SIG-M5 (cell line): ENCODE data around the gene MFSD6.
"Not testable (repeated sequence)": the region's sequence is repeated elsewhere in the genome, so short reads cannot be mapped to it uniquely, and the experiment has no call there.

Source experiments
- DNase-seq: peaks from one replicate; lab custom pipeline; 2025; lab: John Stamatoyannopoulos, UW

MFSD6 gene

DNA sequence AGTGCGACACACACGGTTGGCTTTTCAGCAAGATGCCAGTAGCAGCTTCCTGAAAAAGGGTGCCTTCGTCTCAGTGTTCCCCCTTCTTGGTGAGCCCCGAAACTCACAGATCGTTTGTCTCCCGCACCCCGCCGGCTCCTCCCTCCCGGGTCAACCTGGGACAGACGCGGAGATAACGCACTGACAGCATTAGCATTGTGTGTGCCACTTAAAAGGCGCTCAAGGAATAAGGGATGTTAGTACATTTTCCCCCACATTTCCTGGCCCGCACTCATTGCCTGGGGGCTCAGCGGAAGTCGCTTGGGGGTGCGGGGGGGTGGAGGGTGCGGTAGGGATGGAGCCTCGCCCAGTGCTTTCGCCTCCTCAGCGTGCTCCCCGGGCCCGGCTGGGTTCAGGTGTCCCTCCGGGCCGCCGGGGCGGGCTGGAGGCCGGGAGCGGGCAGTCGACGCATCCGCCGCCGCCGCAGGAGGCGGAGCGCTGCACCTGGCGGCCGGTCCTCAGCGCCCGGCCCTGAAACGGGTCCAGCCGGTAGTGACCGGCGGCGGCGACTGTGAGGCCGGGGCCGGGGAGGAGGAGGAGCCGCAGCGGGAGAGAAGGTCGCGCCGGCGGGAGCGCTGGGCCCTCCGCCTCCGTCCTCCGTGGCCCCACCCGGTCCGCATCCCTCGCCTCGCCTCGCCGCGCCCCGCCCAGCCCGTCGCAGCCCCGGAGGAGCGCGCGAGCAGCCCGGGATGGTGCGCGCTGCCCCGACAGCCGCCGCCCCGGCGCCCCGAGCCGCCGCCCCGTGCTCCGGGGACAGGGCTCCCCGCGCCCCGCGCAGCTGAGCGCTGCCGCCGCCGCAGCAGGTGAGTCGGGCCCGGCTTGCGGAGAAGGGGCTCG, at the start of gene MFSD6:
Gene MFSD6, plus strand, starts transcription at position 694 of the 876 bp plus-strand sequence. CDS start 27,675 bp downstream, outside the sequence.
- DNase-seq = no peak

DNA sequence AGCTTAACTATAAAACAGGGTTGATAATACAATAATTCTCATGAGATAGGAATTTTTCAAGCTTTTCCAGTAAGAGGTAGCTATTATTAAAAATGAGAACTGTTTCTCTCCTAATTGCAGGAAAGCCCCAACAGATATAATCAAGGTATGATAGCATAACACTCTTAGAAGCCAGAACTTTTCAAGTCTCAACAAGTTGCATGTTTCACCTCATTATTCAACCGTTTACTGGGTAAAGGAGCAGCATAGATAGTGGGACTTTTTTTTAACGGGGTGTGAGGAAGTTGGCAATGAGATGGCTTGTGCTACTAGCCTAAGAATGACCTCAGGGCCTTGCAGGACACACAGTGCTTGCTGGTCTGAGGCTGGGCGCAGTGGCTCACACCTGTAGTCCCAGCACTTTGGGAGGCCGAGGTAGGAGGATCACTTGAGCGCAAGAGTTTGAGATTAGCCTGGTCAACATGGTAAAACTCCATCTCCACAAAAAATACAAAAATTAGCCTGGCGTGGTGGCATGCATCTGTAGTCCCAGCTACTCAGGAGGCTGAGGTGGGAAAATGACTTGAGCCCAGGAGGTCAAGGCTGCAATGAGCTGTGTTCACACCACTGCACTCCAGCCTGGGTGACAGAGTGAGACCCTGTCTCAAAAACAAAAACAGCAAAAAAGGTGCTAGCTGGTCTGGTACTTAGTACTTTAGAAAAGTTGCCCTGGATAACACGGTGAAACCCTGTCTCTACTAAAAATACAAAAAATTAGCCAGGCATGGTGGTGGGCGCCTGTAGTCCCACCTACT, 49.3 kb upstream of the MFSD6 start:
- not testable (repeated sequence) for DNase-seq

DNA sequence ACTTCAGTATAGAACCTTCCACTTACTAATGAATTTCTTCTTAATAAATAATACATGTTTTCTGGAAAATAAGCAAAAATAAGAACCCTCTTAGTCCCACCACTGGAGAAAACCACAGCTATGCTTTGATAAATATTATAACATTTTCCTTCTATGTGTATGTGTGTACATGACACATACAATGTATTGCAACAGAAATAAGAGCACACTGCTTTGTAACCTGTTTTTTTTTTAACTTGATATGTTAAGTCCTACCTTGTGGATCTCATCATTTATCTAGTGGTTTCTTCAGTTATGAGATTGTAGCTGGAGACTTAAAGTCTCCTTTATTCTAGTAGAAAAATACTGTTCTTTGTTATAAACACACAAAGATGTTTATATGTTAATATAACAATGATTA, 47.6 kb upstream of the MFSD6 start:
- no peak for DNase-seq

DNA sequence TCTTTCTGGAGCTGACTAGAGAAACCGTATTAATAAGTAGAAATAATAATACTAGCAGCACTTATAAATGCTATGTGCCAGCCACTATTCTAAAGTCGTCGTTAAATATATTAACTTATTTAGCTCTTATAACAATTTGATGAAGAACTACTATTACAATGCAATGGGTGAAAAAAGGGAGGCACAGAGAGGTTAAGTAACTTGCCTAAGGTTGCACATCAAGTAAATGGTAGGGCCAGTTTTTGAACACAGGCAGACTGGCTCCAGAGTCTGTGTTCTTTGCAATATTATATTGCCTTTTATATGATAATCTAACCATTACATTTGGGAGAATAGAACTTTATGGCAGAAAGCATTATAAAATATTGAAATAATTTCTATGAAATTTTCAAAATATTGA, 47.2 kb upstream of the MFSD6 start:
- no peak for DNase-seq

DNA sequence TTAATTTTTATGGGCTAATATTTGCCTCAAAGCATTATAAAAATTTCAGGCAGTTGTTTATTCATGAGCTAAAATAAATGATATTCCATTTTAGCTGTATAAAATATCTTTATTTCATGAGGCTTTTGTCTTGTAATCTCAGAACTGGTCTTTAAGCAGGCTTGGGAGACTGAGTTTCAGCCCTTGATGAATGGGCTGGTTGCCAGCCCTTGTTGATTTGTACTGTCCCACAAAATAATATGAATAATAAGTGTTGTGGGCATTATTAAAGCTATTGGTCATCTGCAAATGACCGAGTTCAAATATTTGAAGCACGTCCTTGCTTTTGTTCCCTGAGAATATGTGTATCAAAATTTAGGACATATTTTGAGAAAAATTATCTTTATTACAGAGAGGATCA, 46.6 kb upstream of the MFSD6 start:
- no peak for DNase-seq

DNA sequence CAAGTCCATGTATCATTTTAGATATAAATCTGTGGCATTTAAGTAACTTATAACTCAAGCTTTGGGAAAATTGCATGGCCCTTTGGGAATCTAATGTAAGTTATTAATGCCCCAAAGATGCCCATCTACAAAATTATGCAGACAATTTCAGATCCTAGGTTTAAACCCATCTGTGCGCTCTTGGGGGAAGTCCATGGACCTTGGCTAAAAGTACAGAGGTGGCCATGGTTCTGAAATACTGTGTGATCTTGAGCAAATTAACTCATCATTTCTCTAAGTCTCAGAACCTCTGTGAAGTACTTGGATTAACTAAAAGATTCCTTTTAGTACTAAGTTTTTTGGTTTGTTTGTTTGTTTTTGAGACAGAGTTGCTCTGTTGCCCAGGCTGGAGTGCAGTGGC, 45.3 kb upstream of the MFSD6 start:
- DNase-seq = no peak

DNA sequence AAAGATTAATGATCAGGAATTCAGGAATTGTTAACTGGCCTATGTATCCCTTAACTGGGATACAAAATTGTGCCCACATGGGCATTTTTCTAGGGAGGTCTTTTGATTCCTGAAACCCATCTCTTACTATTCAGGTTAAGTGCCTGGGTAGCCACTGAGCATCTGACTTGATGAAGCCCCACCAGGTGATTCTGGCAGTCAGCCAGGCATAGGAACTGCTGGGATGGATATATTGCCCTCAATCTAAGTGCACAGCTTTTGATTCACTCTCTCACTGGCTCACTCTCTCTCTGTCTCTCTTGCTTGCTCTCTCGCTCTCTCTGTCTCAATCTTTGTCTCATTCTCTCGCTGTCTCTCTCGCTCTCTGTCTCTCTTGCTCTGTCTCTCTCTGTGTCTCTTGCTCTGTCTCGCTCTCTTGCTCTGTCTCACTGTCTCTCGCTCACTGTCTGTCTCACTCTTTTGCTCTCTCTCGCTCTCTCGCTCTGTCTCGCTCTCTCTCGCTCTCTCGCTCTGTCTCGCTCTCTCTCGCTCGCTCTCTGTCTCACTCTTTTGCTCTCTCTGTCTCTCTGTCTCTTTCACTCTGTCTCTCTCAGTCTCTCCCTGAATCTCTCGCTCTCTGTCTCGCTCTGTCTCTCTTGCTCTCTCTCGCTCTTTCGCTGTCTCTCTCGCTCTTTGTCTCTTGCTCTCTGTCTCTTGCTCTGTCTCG, 42.5 kb upstream of the MFSD6 start:
- no peak for DNase-seq

DNA sequence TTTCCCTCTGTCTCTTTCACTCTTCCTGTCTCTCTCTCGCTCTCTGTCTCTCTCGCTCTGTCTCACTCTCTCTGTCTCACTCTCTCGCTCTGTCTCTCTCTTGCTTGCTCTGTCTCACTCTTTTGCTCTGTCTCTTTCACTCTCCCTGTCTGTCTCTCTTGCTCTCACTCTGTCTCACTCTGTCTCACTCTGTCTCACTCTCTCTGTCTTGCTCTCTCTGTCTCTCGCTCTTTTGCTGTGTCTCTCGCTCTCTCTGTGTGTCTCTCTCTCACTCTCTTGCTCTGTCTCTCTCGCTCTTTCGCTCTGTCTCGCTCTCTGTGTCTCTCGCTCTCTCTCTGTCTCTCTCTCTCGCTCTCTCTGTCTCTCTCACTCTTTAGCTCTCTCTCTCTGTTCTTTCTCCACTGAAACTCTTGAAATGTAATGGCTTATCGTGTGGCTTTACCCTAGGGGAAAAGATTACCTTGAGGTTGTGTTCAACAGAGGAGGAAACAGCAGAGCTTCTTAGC, 41.9 kb upstream of the MFSD6 start:
- no peak for DNase-seq

DNA sequence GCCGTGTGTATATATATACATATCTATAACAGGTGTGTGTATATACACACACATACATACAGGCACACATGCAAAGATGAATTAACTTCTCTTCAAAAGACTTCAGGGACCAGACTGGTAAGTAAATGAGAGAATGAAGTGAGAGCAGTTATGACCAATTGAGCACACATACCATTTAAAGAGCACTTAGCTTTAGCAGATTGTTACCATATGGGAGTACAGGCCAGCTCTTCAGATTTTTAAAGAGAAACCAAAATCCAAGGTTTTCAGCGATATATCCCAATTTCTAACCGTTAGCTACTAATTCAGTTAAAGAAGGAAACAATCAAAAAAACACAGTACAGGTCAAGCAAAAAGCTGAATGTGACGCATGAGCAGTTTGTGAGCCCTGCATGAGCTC, 41.1 kb upstream of the MFSD6 start:
- no peak for DNase-seq

DNA sequence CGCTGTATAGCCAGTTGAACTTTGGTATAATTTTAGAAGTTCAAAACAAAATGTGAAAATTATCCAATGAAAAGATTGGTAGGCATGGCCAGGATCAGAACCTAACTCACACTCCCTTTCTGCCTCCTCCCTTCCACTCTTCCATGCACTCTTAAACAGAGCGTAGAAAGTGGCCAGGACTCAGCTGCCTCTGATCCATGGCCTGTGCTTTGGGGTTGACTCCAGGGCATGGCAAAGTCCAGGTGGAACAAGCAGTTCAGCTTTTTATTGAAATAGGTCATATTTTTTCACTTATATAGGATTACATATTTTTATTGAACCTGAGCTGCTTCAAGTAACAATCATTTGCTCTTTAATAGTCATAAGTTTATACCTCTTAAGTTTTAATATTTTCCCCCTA, 38.5 kb upstream of the MFSD6 start:
- DNase-seq = no peak

DNA sequence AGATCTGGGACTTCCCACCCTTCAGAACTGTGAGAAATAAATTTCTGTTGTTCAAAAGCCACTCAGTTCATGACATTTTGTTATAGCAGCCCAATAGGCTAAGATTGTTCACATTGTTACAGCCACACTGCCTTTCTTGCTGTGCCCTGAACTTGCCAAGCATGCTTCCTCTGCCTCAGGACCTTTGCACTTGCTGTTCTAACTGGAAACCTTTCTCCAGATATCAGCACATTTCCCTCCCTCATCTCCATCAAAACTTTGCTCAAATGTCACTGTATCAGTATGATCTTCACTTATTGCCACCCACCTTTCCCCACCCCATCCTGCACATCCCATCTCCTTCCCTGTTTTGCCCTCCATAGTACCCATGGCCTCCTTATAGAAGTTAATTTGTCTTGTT, 32.1 kb upstream of the MFSD6 start:
- no peak for DNase-seq

DNA sequence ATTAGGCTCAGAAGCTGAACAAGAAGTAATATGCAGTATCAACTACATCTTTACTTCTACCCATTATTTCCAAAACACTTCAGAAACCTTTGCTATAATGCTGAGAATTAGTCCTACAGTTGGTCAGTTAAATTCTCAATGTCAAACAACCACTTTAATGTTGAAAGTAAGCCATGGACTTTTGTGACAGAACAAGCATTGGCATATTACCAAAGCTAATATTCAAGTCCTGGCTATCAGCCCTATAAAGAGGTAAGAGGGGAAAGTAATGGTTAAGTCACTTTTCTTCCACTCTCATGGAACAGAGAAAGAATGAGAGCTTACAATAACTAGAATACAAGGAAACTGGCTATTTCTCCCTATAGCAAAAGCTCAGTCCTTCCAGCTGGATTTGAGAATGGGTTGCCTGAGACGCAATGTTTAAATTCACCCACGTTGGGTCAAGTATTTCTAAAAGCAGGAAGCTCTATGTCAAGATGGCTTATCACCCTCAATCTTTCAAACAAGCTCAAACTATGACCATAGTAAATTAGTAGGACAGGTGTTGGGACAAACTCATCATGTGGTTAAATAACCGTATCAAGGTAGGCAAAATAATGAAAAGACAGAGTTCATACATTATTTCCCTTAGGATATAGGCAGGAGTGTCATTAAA, 31.4 kb upstream of the MFSD6 start:
- DNase-seq = no peak

DNA sequence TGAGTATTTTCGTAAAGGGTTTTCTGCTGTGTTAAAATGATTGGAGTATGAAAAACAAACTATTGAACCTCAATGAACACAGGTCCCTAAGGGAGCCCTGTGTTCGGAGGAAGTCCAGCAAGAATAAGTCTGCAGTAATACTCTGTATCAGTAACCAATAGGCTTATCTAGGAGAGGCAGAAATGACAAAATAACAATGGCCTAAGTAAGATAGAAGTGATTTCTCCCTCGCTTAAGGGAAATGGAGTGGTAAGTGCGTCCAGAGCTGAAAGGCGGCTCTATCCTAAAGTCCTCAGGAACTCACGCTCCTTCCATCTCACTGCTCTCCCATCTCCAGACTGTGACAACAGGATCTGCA, 29.3 kb upstream of the MFSD6 start:
- DNase-seq = no peak

DNA sequence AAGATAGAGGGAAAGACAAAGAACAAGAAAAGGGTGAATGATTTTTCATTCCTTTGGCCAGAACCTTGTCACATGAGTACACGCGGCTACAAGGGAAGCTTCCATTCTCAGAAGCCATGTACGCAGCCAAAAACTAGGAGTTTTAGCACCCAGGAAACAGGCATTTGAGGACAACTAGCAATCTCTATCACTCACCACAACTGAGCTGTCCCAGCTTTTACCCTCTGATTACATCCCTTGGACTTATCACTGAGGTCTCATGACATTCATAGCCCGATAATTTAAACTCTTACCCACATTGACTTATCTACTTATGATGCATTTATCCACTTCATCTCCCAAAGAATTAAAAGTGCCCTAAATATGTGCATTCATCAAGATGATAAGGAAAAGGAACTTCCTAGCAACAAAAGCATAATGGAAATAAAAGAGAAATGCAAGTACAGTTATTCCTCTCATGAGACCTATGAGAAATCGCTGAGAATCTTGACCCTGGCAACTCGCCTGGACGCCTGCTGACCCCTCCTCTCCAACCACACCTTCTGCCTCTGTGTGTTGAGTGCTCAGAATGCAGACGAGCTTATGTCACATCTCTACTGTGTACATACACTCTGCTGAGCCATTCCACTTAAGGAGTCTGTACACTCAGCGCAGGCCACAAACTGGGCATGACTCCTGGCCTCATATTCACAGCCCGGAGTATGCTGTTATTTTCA, 28.7 kb upstream of the MFSD6 start:
- DNase-seq = no peak

DNA sequence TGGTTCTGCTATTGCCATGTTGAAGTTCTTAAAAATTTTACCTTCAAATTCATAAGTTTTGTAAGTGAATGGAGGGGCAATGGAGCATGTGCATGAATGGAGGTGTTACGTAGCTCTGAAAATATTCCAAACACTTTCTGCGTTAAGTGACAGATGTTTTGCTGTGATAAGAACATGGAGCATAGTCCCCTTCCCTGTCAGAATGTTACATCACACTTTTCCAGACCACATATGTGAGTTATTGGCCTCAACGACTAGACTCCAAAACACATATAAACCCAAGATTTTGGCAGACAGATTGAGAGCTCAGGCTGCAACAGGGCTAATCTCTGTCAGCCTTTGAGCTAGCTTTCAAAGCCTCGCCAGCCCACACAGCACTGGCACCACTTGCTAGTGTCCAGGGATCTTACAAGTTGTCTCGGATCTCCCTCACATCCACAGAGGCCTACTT, 27.2 kb upstream of the MFSD6 start:
- no peak for DNase-seq

DNA sequence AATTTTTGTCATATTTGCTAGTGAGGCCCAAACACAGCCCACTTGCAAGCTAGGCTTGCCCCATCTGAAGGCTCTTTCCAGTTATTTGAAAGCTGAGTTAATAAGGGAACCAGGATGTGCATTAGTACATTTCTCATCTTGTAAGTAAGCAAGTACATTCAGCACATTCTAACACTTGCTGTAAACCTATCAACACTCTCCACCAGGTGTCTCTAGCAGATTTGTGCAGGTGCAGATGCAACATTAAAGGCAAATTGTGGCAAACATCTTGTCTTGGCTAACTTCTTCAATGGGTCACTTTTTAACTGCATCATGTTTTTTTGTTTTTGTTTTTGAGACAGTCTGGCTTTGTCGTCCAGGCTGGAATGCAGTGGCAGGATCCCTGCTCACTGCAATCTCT, 25.3 kb upstream of the MFSD6 start:
- DNase-seq = no peak

DNA sequence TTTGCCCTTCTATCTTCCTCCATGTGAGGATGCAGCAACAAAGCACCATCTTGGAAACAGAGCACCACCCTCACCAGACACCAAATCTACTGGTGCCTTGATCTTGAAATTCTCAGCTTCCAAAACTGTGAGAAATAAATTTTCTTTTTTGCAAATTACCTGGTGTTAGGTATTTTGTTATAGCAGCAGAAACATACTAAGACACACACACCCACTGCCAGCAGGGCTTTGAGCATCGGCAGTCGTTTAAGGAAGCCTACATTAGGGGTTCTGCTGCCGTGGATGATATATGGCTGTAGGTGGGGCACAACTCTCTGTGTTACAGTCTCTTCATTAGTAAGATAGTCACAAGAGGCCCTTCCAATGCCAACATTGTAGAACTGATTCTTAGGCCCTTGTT, 20.7 kb upstream of the MFSD6 start:
- DNase-seq = no peak

DNA sequence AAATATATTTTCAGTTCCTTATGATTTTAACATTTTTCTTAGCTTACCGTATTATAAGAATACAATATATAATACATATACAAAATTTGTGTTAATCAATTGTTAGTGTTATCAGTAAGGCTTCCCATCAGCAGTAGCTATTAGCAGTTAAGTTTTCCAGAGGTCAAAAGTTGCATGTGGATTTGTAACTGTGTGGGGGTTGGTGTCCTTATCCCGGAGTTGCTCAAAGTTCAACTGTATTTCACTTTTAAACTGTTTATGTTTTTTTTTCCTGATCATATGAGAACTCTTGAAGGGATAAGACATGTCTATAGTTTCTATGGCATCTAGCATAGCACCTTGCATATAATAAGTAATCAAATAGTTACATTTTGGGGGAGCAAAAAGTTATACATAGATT, 11.9 kb upstream of the MFSD6 start:
- no peak for DNase-seq

DNA sequence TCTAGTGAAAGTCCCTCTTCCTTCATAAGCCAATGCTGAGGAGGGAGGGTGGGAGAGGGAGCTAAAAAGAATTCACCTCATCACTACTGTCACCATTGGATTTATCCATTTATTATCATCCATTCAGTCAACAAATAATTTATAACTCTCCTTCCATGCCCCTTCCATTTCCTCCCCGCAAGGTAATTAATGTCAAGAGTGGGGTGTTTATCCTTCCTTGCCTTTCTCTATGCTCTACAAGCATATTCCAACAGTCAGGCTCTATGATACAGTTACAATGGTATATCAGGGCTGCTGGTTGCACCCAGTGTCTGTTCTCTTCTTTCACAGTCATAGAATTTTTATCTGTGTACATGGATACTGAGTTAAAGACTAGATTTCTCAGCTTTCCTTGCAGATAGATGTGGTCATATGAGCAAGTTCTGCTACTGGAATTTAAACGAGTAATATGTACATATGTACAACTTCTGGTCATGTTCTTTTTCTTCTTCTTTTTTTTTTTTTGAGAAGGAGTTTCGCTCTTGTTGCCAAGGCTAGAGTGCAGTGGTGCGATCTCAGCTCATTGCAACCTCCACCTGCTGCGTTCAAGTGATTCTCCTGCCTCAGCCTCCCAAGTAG, 5.1 kb upstream of the MFSD6 start:
- DNase-seq = no peak

DNA sequence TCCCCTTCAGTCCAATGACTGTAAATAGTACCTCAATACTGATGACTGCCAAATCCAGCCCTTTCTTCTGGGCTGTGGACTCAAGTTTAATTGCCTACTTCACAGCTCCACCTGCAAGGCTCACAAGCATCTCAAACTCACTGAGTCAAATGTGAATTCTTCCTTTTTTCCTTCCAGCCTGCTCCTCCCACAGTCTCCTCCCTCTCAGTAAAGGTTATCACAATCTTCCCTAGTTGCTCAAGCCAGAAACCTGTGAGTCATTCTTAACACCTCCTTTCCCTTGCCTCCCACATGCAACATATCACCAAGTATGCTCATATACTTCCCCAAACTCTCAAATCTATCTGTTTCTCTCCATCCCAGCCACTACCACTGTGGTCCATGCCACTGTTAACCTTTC, 3.7 kb upstream of the MFSD6 start:
- peak; percentile 81 for DNase-seq

DNA sequence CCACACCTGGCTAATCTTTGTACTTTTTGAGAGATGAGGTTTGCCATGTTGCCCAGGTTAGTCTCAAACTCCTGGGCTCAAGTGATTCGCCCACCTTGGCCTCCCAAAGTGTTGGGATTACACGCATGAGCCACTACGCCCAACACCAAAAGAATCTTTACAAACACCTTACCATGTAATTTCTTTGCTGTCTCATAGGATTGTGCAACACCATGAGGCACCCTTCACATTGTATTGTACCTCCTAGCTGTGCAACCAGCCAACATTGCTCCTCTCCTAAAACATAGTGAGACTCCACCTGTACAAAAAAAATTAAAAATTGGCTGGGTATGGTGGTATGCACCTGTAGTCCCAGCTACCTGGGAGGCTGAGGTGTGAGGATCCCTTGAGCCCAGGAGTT, 3.1 kb upstream of the MFSD6 start:
- no peak for DNase-seq
